ENCODE results near the gene PIGZ. TPM values are rescaled to one million over a fixed set of nuclear protein-coding genes. Genes with fewer than 3 reads are reported as not detected.

PIGZ gene
- total and polyA plus RNA-seq, 9 of the 15 experiments (the other 6 are each of a cell fraction or from before 2014, with no cell fraction given), result 0.15 to 1.8 (median 0.76) TPM

DNA sequence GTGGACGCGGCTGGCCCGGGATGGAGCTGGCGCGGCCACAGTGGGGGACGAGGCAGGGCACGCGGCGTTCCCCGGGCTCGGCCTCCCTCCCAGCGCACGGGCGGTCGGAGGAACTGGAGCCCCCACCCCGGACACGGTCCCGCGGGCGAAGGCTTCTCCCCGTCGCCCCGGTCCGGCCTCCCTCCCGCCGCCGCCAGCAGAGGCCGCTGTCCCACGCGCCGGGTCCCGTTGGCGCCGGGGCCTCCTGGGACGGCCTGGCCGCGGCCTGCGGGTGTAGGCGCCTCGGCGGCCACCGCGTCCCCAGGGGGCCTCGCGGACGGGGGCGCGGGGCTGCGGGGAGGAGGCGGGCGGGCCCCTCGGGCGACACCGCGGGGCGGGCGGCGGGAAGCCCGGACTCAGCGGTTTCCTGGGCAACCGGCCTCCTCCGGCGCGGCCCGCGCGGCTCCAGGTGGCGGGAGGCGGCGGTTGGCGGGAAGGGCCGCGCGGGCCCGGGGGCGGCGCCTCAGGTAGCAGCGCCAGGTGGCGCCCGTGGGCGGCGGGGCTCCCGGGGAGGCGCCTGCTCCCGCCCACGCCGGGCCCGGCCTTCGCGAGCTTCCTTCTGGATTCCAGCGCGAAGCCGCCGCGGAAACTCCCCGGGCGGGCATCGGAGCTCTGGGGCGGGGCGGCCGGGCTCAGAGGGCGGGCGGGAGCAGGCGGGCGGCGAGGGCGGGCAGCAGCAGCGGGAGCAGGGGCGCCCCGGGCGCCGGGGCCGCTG lies 34.2 kb upstream of the PIGZ start (continued):
- no peak for TF ChIP-seq NFE2L1 (tag; IDR thresholded peaks at IDR 0.05; ENCODE audit: borderline replicate concordance, low read depth)
- TF ChIP-seq CREB3L1 (IDR thresholded peaks at IDR 0.05; ENCODE audit: borderline replicate concordance, low read depth), result peak; percentile 42; the same call in 1 of the 2 replicates
- TF ChIP-seq ZNF184 (CRISPR knock-in tag; IDR thresholded peaks at IDR 0.05), result no peak
- TF ChIP-seq POLR2A (conservative IDR thresholded peaks at IDR 0.05), result no peak
- peak; percentile 91 for TF ChIP-seq SMAD4 (CRISPR knock-in tag; conservative IDR thresholded peaks at IDR 0.05)
- TF ChIP-seq RBM22 (IDR thresholded peaks at IDR 0.05; ENCODE audit: low read depth, low read length, poor library complexity, severe bottlenecking), result no peak
- peak; percentile 83 for TF ChIP-seq ZBTB7A (IDR thresholded peaks at IDR 0.05; ENCODE audit: borderline replicate concordance, control insufficient read depth, low read depth, low read length)
- TF ChIP-seq SMARCB1 (IDR thresholded peaks at IDR 0.05; ENCODE audit: insufficient read length, low read depth), result no peak
- no peak for TF ChIP-seq ZKSCAN3 (CRISPR knock-in tag; IDR thresholded peaks at IDR 0.05)
- peak; percentile 100 for TF ChIP-seq RB1 (IDR thresholded peaks at IDR 0.05; ENCODE audit: low read depth)
- no peak for TF ChIP-seq CHD2 (IDR thresholded peaks at IDR 0.05; ENCODE audit: low read depth, low read length)
- no peak for TF ChIP-seq ZBTB49 (CRISPR knock-in tag; IDR thresholded peaks at IDR 0.05; ENCODE audit: borderline replicate concordance)
- TF ChIP-seq ARID1B (IDR thresholded peaks at IDR 0.05), result no peak
- no peak for TF ChIP-seq C11orf30 (IDR thresholded peaks at IDR 0.05; ENCODE audit: low read depth)
- TF ChIP-seq NKRF (IDR thresholded peaks at IDR 0.05; ENCODE audit: borderline replicate concordance), result no peak
- peak; percentile 42; the same call in 1 of the 2 replicates for TF ChIP-seq NR3C1 (CRISPR knock-in tag; IDR thresholded peaks at IDR 0.05)
- TF ChIP-seq SAFB (IDR thresholded peaks at IDR 0.05; ENCODE audit: borderline replicate concordance, low read depth, low read length), result peak; percentile 85
- TF ChIP-seq COPS2 (conservative IDR thresholded peaks at IDR 0.05), result no peak
- TF ChIP-seq, protein P1, sequence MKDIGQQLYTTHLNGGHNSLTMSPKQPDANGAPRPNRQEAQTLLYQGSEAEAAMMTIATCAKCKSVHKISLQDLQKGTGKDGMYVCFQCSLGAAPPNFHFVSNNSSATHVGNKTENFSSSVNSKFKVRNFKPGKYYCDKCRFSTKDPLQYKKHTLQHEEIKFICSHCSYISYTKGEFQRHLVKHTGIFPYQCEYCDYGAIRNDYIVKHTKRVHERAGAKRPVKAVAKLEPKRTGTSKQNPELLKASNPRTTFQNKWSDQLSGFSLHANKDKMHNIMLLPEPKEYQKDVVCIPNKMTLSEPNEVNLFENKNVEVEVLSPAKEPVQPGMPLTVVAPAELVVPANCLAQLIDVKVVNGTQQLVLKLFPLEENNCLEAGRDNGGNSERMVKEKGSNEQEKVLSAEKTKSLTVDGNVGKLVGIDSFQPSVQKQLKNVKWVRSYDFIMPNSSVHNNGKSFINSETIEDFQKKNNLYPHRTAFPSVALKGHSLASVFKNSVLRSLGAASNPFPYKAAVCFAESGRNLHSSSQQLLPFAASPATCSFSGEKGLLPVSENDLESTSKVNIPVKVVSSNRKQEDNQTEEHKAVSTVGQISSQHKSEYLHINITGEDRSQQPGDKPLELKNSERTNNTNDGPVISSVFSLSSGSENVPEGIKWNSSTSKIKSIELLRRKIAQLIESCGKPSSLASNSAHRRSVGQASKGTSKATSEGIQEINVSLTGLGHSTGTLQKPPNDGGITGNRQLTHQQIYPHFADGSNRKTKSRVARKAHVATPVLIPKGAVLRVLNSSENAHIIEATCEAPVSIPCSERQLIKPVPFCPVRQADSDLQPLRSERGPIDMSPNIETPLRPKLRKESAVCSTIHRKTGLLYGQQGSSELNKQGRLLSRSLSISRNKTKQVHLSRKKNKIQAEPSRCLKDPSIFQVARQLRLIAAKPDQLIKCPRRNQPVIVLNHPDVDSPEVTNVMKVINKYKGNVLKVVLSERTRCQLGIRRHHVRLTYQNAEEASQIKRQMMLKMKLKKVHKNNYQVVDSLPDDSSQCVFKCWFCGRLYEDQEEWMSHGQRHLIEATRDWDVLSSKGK (CRISPR knock-in tag; IDR thresholded peaks at IDR 0.05), result no peak
- peak; percentile 86; the same call in 1 of the 2 replicates for TF ChIP-seq E2F3 (CRISPR knock-in tag; IDR thresholded peaks at IDR 0.05)
